ENCODE results near the gene LAMA1.

LAMA1 gene

GRCh38 chr18:7048081-7048480 is 69.5 kb downstream of the LAMA1 start:
- DNase-seq: no peak

DNA sequence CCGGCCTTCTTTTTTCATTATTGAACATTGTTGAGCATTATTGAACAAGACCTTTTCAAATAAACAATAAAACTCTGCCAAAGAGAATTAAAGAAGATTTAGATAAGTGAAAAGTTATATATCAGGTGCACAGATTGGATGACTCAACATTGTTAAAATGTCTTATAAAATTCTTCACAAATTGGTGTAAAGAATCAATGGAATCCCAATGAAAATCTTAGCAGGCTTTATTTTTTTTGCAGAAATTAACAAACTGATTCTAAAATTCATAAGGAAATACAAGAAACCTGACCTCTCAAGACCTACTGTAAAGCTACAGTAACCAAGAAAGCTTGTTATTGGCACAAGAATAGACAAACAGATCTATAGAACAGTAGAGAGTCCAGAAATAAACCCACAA is 70.3 kb downstream of the LAMA1 start:
- DNase-seq: no peak

DNA sequence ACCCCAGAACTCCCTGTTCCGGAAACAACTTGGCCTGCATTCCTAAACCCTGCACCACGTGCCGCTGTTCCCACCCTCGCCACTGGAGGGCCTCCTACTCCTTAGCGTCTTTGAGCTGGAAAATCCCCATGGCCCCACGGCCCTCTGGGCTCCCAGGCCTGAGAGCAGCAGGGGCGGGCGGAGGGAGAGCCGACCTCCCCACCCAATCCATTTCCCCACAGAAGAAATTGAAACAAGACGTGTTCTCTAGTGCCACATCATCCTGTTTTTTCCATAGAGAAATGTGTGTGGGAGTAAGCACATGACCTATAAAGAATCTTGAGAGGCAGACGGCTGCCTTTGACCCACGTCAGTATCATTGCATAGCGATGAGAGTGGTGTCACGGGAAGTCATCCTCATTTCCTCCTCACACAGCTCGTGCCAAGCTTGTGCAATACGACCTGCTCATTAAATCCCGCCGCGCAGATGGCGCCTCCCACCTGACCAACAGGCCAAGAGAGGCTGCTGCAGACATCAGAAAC is 79.2 kb downstream of the LAMA1 start:
- DNase-seq: no peak

GRCh38 chr18:7037470-7037869 is 80.1 kb downstream of the LAMA1 start:
- DNase-seq: no peak

DNA sequence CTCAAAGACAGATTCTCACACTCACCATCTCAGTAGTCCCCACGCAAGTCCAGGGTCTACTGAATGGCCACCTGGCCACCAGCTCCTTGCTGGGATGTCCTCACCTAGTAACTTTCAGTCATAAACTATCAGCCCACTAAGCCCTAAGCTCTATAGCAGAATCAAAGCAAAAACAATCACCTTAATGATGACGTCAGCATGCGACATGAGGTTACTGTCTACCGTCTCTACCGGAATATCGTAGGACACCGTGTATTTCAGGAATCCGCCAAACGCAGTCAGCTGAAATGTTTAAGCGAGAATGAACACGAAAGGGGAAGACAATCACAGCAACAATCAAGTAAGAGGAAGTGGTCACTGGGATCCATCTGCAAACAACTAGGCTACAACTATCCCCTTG is 81.8 kb downstream of the LAMA1 start:
- DNase-seq: no peak

DNA sequence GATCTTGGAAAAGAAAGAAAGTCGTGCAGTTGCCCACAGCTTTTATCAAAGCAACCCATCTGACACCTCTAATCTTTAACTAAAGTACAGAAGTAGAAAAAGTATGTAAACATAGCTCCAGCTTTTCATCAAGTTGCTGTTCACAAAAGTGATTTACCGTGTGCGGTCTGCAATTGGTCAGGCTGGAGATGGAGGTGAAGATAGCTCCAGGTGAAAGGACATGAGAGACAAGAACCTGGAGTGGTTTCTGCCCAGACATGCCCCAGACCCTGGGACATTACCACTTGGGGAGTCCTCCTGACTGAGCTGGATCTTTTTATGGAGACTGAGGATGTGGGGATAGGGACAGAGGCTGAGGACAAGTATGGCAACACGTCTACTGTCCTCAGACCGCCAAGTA is 82.7 kb downstream of the LAMA1 start:
- DNase-seq: no peak

- DNase-seq: no peak
These were observed 85.1 kb downstream of the LAMA1 start for GRCh38 chr18:7032537-7032936.

GRCh38 chr18:7028625-7029024 is 89.0 kb downstream of the LAMA1 start:
- DNase-seq: no peak

GRCh38 chr18:7025194-7025593 is 92.4 kb downstream of the LAMA1 start:
- no peak for DNase-seq

DNA sequence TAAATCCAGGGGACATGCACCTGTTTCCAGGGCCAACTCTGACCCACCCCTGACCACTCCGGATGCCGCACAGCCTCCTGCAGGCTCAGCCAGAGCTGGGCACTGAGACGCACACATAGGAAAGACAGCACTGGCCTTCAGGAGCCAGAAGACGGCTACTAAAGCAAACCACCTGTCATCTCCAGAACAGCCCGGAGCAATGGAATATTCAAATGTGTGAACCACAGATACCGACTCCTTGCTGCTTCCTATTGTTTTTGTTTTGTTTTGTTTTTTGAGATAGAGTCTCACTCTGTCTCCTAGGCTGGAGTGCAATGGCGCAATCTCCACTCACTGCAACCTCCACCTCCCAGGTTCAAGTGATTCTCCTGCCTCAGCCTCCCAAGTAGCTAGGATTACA is 94.0 kb downstream of the LAMA1 start:
- no peak for DNase-seq

- DNase-seq: no peak
These were observed 94.5 kb downstream of the LAMA1 start for GRCh38 chr18:7023063-7023580.

DNA sequence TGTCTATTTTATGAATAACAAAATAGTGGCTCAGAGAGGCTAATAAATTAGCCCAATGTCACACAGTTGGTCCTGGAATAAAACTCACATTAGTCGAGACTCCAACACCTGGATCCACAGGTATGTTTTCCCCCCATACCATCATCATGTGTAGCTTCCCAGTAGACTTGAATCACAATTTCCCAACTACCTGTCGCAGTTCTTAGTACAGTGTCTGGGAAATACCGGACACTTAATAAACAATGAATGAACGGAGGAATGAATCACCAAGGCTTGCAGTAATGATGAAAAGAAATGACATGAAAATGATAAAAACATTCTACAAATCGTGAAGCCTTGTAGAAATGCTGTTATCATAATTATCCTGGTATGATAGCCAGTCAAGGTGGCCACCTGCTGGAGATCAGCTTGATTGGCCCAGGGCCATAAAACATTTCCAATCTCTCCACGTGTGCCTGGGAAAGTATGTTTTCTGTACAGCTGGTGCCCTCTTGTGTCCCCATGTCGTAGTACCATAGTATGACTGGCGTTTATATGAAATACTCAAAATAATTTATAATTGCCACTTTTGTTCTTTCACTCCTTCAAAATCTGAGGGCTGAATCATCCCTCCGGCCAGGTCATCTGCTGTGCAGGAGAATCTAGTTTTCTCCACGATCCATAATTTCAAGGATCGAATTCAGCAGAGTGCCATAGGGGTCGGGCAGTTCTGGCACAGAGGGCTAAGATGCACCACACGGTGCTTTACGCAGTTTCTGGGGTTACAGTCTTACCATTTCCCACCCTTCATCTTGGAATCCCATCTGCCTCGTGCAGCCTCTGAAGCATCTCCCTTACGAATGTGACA is 95.4 kb downstream of the LAMA1 start:
- no peak for DNase-seq

GRCh38 chr18:7020995-7021777 is 96.4 kb downstream of the LAMA1 start:
- no peak for DNase-seq

- no peak for DNase-seq
These were observed 100.6 kb downstream of the LAMA1 start for GRCh38 chr18:7017013-7017412.

- no peak for DNase-seq
These were observed 106.5 kb downstream of the LAMA1 start for GRCh38 chr18:7011142-7011541.

GRCh38 chr18:7004009-7004408 is 113.6 kb downstream of the LAMA1 start:
- no peak for DNase-seq

- no peak for DNase-seq
These were observed 115.5 kb downstream of the LAMA1 start for GRCh38 chr18:7002107-7002506.

GRCh38 chr18:7000484-7001096 is 117.0 kb downstream of the LAMA1 start:
- no peak for DNase-seq

GRCh38 chr18:6997808-6998207 is 119.8 kb downstream of the LAMA1 start:
- no peak for DNase-seq

- no peak for DNase-seq
These were observed 122.7 kb downstream of the LAMA1 start for GRCh38 chr18:6994771-6995430.

DNA sequence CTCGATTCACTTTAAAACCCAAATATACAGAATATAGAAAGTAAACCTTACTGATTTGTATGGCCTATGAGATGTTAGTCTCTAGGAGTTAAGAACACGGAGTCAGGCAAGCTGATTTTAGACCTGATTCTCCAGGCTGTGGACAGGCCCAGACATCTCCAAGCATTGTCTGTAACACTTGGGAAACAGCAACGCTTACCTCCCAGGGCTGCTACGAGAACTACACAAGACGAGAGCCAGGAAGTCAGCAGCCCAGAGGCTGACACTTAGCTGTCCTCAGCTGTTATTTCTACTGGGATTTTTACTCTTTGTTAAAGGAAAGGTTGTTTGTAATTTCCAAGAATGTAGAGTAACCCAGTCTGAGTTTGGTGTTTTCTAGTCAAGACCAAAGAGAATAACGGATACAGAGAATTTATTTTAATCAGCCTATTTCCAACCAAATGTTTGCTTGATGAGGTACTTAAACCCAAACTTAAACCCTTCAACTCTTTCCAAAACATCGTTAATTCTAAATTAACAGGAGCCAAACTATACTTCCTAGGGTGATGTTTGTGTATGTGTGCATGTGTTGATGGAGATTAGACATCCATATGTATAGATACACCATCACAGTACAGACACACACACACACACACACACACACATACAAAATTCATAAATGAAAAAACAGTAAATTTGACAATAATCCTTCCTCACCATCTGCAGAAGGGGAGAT is 123.4 kb downstream of the LAMA1 start:
- DNase-seq: no peak

DNA sequence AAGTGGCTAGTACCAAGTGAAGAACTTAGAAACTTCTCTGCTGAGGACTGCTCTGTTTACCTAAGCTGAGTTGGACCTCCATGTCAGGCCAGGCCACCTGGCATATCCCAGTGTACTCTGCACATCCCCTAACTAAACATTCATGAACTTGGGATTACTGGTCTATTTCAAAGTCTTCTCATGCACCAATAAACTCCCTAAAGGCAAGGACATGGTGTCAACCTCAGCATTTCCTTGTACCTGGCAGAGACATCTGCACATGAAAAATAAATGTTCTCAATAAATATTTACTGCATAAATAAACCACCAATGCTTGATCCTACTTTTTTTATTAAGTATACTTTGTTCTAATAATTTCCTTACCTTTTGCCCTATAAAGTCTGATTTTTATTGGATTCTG is 124.8 kb downstream of the LAMA1 start:
- no peak for DNase-seq

All from activated CD4-positive, alpha-beta T cell treated with anti-CD3 and anti-CD28 coated beads, Interleukin-2, amount 50 U/mL, for 1 hour (primary cell).